WTC11 (cell line): Measurements from ENCODE around the gene NDUFS3. TPM values are rescaled to one million over a fixed set of nuclear protein-coding genes. Genes with fewer than 3 reads are reported as not detected.

Experiments
- ATAC-seq: fragments of 200-7000 bp; cut with Tn5 transposase; 2 replicates; pipeline ENCODE4 v1.10.0; 2021; ENCODE audit warnings: mild to moderate bottlenecking, moderate library complexity
- CTCF ChIA-PET: fragments of 300-600 bp; sonication (Branson Sonifier 250); formaldehyde crosslinking; loops from one replicate; lab custom pipeline; 2021; ENCODE audit warnings: antibody characterized with exemption; lab: Charles Lee
- POLR2A ChIA-PET: fragments of 350-600 bp; sonication (Branson Sonifier 250); formaldehyde crosslinking; loops from one replicate; lab custom pipeline; 2021; ENCODE audit warnings: antibody characterized with exemption; lab: Charles Lee
- DNase-seq: peaks from one replicate; pipeline ENCODE4 v3.0.0; 2021; ENCODE audit warnings: low spot score
- H3K27ac Mint-ChIP-seq: 2 replicates; pipeline ENCODE4 v1.8.0; 2021; ENCODE audit warnings: mixed read lengths
- H3K27me3 Mint-ChIP-seq: 2 replicates; pipeline ENCODE4 v1.8.0; 2021; ENCODE audit warnings: low read depth, mild to moderate bottlenecking, moderate library complexity, mixed read lengths
- H3K36me3 Mint-ChIP-seq: 2 replicates; pipeline ENCODE4 v1.8.0; 2021; ENCODE audit warnings: mixed read lengths
- H3K4me1 Mint-ChIP-seq: 2 replicates; pipeline ENCODE4 v1.8.0; 2022; ENCODE audit warnings: mixed read lengths
- H3K4me3 Mint-ChIP-seq: 2 replicates; pipeline ENCODE4 v1.8.0; 2021; ENCODE audit warnings: mild to moderate bottlenecking, moderate library complexity, mixed read lengths
- H3K9me3 Mint-ChIP-seq: 2 replicates; pipeline ENCODE4 v1.8.0; 2021; ENCODE audit warnings: mixed read lengths
- ATF2 ChIP-seq: sonication (generic); formaldehyde crosslinking; IDR thresholded peaks from 2 replicates; pipeline ENCODE4 v1.8.1; 2022; ENCODE audit warnings: low read depth, missing genetic modification reagents, borderline replicate concordance
- ATF6 ChIP-seq: sonication (generic); formaldehyde crosslinking; IDR thresholded peaks from 2 replicates; pipeline ENCODE4 v1.8.1; 2023; ENCODE audit warnings: mild to moderate bottlenecking, missing genetic modification reagents
- CBFB ChIP-seq: sonication (generic); formaldehyde crosslinking; IDR thresholded peaks from 2 replicates; pipeline ENCODE4 v1.8.1; 2022; ENCODE audit warnings: mild to moderate bottlenecking, low read depth, missing genetic modification reagents
- CREB1 ChIP-seq: sonication (generic); formaldehyde crosslinking; IDR thresholded peaks from 2 replicates; pipeline ENCODE4 v1.8.0; 2023; ENCODE audit warnings: mild to moderate bottlenecking, missing genetic modification reagents
- ETV6 ChIP-seq: sonication (generic); formaldehyde crosslinking; IDR thresholded peaks from 2 replicates; pipeline ENCODE4 v1.8.1; 2022; ENCODE audit warnings: mild to moderate bottlenecking, missing genetic modification reagents
- FOXP4 ChIP-seq: sonication (generic); formaldehyde crosslinking; IDR thresholded peaks from 2 replicates; pipeline ENCODE4 v1.8.0; 2022; ENCODE audit warnings: mild to moderate bottlenecking, missing genetic modification reagents
- NR1H2 ChIP-seq: sonication (generic); formaldehyde crosslinking; IDR thresholded peaks from 2 replicates; pipeline ENCODE4 v1.9.0; 2021; ENCODE audit warnings: mild to moderate bottlenecking, moderate library complexity, missing genetic modification reagents
- SMAD4 ChIP-seq: sonication (generic); formaldehyde crosslinking; IDR thresholded peaks from 2 replicates; pipeline ENCODE4 v1.8.0; 2022; ENCODE audit warnings: mild to moderate bottlenecking, missing genetic modification reagents
- SP1 ChIP-seq: sonication (generic); formaldehyde crosslinking; conservative IDR thresholded peaks from 2 replicates; pipeline ENCODE4 v1.8.1; 2022; ENCODE audit warnings: missing genetic modification reagents
- ZMAT4 ChIP-seq: fragments of 250-450 bp; sonication (Bioruptor Pico); IDR thresholded peaks from 2 replicates; pipeline ENCODE4 v1.9.0; 2021; ENCODE audit warnings: mild to moderate bottlenecking
- ZNF512 ChIP-seq: sonication (generic); formaldehyde crosslinking; IDR thresholded peaks from 2 replicates; pipeline ENCODE4 v1.8.1; 2022; ENCODE audit warnings: missing genetic modification reagents, borderline replicate concordance
- total RNA-seq: library from RNA; stranded (reverse); gene quantifications from 3 replicates; pipeline ENCODE4 v1.2.3, GENCODE V29; 2021
- TF ChIP-seq, protein P1 (sequence below): sonication (generic); formaldehyde crosslinking; IDR thresholded peaks from 2 replicates; pipeline ENCODE4 v1.8.1; 2023; ENCODE audit warnings: mild to moderate bottlenecking, moderate library complexity, missing genetic modification reagents
- TF ChIP-seq, protein P2 (sequence below): sonication (generic); formaldehyde crosslinking; conservative IDR thresholded peaks from 2 replicates; pipeline ENCODE4 v1.8.1; 2022; ENCODE audit warnings: mild to moderate bottlenecking, missing genetic modification reagents
- TF ChIP-seq, protein P3 (sequence below): sonication (generic); formaldehyde crosslinking; IDR thresholded peaks from 2 replicates; pipeline ENCODE4 v1.8.1; 2023; ENCODE audit warnings: mild to moderate bottlenecking, missing genetic modification reagents

NDUFS3 gene
- total RNA-seq, 1 experiment from 2014 or later: 140 TPM

GRCh38 chr11:47583844-47584243 lies 5.0 kb downstream of the NDUFS3 start:
- TF ChIP-seq, protein P1, sequence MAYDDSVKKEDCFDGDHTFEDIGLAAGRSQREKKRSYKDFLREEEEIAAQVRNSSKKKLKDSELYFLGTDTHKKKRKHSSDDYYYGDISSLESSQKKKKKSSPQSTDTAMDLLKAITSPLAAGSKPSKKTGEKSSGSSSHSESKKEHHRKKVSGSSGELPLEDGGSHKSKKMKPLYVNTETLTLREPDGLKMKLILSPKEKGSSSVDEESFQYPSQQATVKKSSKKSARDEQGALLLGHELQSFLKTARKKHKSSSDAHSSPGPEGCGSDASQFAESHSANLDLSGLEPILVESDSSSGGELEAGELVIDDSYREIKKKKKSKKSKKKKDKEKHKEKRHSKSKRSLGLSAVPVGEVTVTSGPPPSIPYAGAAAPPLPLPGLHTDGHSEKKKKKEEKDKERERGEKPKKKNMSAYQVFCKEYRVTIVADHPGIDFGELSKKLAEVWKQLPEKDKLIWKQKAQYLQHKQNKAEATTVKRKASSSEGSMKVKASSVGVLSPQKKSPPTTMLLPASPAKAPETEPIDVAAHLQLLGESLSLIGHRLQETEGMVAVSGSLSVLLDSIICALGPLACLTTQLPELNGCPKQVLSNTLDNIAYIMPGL: no peak
- TF ChIP-seq ATF6 (CRISPR knock-in tag): no peak
- TF ChIP-seq, protein P2, sequence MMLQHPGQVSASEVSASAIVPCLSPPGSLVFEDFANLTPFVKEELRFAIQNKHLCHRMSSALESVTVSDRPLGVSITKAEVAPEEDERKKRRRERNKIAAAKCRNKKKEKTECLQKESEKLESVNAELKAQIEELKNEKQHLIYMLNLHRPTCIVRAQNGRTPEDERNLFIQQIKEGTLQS (CRISPR knock-in tag): no peak
- TF ChIP-seq CBFB (CRISPR knock-in tag): no peak
- TF ChIP-seq ZMAT4 (CRISPR knock-in tag): no peak
- TF ChIP-seq, protein P3, sequence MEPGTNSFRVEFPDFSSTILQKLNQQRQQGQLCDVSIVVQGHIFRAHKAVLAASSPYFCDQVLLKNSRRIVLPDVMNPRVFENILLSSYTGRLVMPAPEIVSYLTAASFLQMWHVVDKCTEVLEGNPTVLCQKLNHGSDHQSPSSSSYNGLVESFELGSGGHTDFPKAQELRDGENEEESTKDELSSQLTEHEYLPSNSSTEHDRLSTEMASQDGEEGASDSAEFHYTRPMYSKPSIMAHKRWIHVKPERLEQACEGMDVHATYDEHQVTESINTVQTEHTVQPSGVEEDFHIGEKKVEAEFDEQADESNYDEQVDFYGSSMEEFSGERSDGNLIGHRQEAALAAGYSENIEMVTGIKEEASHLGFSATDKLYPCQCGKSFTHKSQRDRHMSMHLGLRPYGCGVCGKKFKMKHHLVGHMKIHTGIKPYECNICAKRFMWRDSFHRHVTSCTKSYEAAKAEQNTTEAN (CRISPR knock-in tag): no peak
- TF ChIP-seq ZNF512: no peak
- TF ChIP-seq FOXP4 (CRISPR knock-in tag): no peak
- TF ChIP-seq CREB1 (CRISPR knock-in tag): no peak
- TF ChIP-seq SMAD4 (CRISPR knock-in tag): no peak
- no peak for TF ChIP-seq SP1 (CRISPR knock-in tag)
- no peak for TF ChIP-seq NR1H2 (CRISPR knock-in tag)
- TF ChIP-seq ATF2 (CRISPR knock-in tag): no peak
- no peak for TF ChIP-seq ETV6

More at GRCh38 chr11:47583844-47584243, 5.0 kb downstream of the NDUFS3 start:
- Mint-ChIP-seq H3K27ac (peak overlapping the region; percentile 30; the same call in 1 of the 2 replicates), H3K36me3 (peaks cover 44% of the 10 kb centered on the region), H3K9me3 (no peaks in the 10 kb centered on the region), H3K4me3 (no peak overlapping the region), H3K4me1 (peaks cover 6% of the 10 kb centered on the region), H3K27me3 (peaks cover 3% of the 10 kb centered on the region)
- no peak for DNase-seq
- ChIA-PET POLR2A (no interaction called here), CTCF (interaction anchor here (0.7 to 1.3 kb wide), 2 partner anchors 31 to 129 kb away, joined by 3 read pairs; no protein-coding TSS in a partner anchor)
- ATAC-seq: no peak
